ENCODE measurements around the gene TMEM150C. TPM values are rescaled to one million over a fixed set of nuclear protein-coding genes. Genes with fewer than 3 reads are reported as not detected.
"Not testable (repeated sequence)": the region's sequence is repeated elsewhere in the genome, so short reads cannot be mapped to it uniquely, and the experiment has no call there.

Gene TMEM150C
- total RNA-seq, 2 experiments from 2014 or later: not detected

GRCh38 chr4:82562564-82562854 is 721 bp upstream of the TMEM150C start:
- Mint-ChIP-seq H3K4me1 (peaks cover 10% of the 10 kb centered on the region), H3K27me3 (peaks cover 41% of the 10 kb centered on the region), H3K4me3 (peak overlapping the region; percentile 59), H3K27ac (no peak overlapping the region), H3K9me3 (ENCODE audit: low read depth) (no peaks in the 10 kb centered on the region), H3K36me3 (ENCODE audit: low read depth) (no peaks in the 10 kb centered on the region)
- intact Hi-C loops (cut with DNase I, micrococcal nuclease): no loop called here
- CTCF ChIA-PET: interaction anchor here (0.6 to 0.8 kb wide), 2 partner anchors 74 to 390 kb away, joined by 3 to 5 read pairs; no protein-coding TSS in a partner anchor
- no peak for ATAC-seq
- POLR2A ChIA-PET: no interaction called here
- DNase-seq: no peak

GRCh38 chr4:82560853-82561785 is 669 bp downstream of the TMEM150C start:
- Mint-ChIP-seq H3K4me1 (peaks cover 10% of the 10 kb centered on the region), H3K4me3 (peak overlapping the region; percentile 64), H3K27me3 (peaks cover 51% of the 10 kb centered on the region), H3K27ac (no peak overlapping the region), H3K36me3 (ENCODE audit: low read depth) (no peaks in the 10 kb centered on the region), H3K9me3 (ENCODE audit: low read depth) (no peaks in the 10 kb centered on the region)
- intact Hi-C loops (cut with DNase I, micrococcal nuclease): no loop called here
- DNase-seq (peak; percentile 11), ATAC-seq (no peak)
- ChIA-PET POLR2A (no interaction called here), CTCF (interaction anchor here (0.6 kb wide), 1 partner anchor 540 kb away, joined by 4 read pairs; no protein-coding TSS in a partner anchor)

GRCh38 chr4:82559735-82560120 is 2.1 kb downstream of the TMEM150C start:
- H3K4me3 Mint-ChIP-seq: no peak overlapping the region
- intact Hi-C loops (cut with DNase I, micrococcal nuclease): no loop called here
- H3K4me1 Mint-ChIP-seq: peaks cover 10% of the 10 kb centered on the region
- DNase-seq (no peak), ATAC-seq (no peak)
- no peak overlapping the region for H3K27ac Mint-ChIP-seq
- ChIA-PET POLR2A (no interaction called here), CTCF (interaction anchor here (0.7 kb wide), 1 partner anchor 38 kb away, joined by 3 read pairs; no protein-coding TSS in a partner anchor)
- H3K9me3 Mint-ChIP-seq (ENCODE audit: low read depth): no peaks in the 10 kb centered on the region
- H3K27me3 Mint-ChIP-seq: peaks cover 53% of the 10 kb centered on the region
- H3K36me3 Mint-ChIP-seq (ENCODE audit: low read depth): no peaks in the 10 kb centered on the region

GRCh38 chr4:82559090-82559734 is 2.6 kb downstream of the TMEM150C start:
- H3K4me3 Mint-ChIP-seq; DNase-seq; POLR2A ChIA-PET; H3K36me3 Mint-ChIP-seq (ENCODE audit: low read depth); ATAC-seq; H3K27ac Mint-ChIP-seq; CTCF ChIA-PET; H3K9me3 Mint-ChIP-seq (ENCODE audit: low read depth); intact Hi-C loops (cut with DNase I, micrococcal nuclease): not testable (repeated sequence)
- peaks cover 53% of the 10 kb centered on the region for H3K27me3 Mint-ChIP-seq
- H3K4me1 Mint-ChIP-seq: peaks cover 10% of the 10 kb centered on the region

- H3K36me3 Mint-ChIP-seq (ENCODE audit: low read depth): no peaks in the 10 kb centered on the region
- no peak overlapping the region for H3K27ac Mint-ChIP-seq
- DNase-seq (no peak), ATAC-seq (no peak)
- ChIA-PET POLR2A (no interaction called here), CTCF (no interaction called here)
- peaks cover 26% of the 10 kb centered on the region for H3K27me3 Mint-ChIP-seq
- no peaks in the 10 kb centered on the region for H3K9me3 Mint-ChIP-seq (ENCODE audit: low read depth)
- no peaks in the 10 kb centered on the region for H3K4me1 Mint-ChIP-seq
- intact Hi-C loops (cut with DNase I, micrococcal nuclease): no loop called here
- no peak overlapping the region for H3K4me3 Mint-ChIP-seq
Observed at GRCh38 chr4:82555276-82555675, 6.5 kb downstream of the TMEM150C start.

GRCh38 chr4:82553020-82553419 is 8.8 kb downstream of the TMEM150C start:
- intact Hi-C loops (cut with DNase I, micrococcal nuclease): no loop called here
- peaks cover 15% of the 10 kb centered on the region for H3K27me3 Mint-ChIP-seq
- H3K36me3 Mint-ChIP-seq (ENCODE audit: low read depth): no peaks in the 10 kb centered on the region
- no peak overlapping the region for H3K27ac Mint-ChIP-seq
- ATAC-seq (no peak), DNase-seq (no peak)
- ChIA-PET CTCF (interaction anchor here (0.9 kb wide), 1 partner anchor 12 kb away, joined by 3 read pairs; no protein-coding TSS in a partner anchor), POLR2A (no interaction called here)
- H3K4me1 Mint-ChIP-seq: no peaks in the 10 kb centered on the region
- H3K4me3 Mint-ChIP-seq: no peak overlapping the region
- no peaks in the 10 kb centered on the region for H3K9me3 Mint-ChIP-seq (ENCODE audit: low read depth)

- Mint-ChIP-seq H3K27me3 (peaks cover 11% of the 10 kb centered on the region), H3K4me3 (no peak overlapping the region), H3K27ac (no peak overlapping the region), H3K36me3 (ENCODE audit: low read depth) (no peaks in the 10 kb centered on the region), H3K9me3 (ENCODE audit: low read depth) (no peaks in the 10 kb centered on the region), H3K4me1 (no peaks in the 10 kb centered on the region)
- DNase-seq (no peak), ATAC-seq (no peak)
- ChIA-PET POLR2A (no interaction called here), CTCF (no interaction called here)
- intact Hi-C loops (cut with DNase I, micrococcal nuclease): no loop called here
Observed at GRCh38 chr4:82551734-82552133, 10.1 kb downstream of the TMEM150C start.

- DNase-seq; H3K36me3 Mint-ChIP-seq (ENCODE audit: low read depth); H3K27me3 Mint-ChIP-seq; ATAC-seq; H3K4me3 Mint-ChIP-seq; H3K27ac Mint-ChIP-seq; intact Hi-C loops (cut with DNase I, micrococcal nuclease); CTCF ChIA-PET; H3K9me3 Mint-ChIP-seq (ENCODE audit: low read depth); H3K4me1 Mint-ChIP-seq: not testable (repeated sequence)
- POLR2A ChIA-PET: interaction anchor here (0.6 kb wide), 1 partner anchor 111 kb away, joined by 4 read pairs; no protein-coding TSS in a partner anchor
Observed at GRCh38 chr4:82547850-82548249, 13.9 kb downstream of the TMEM150C start.

- Mint-ChIP-seq H3K36me3 (ENCODE audit: low read depth) (no peaks in the 10 kb centered on the region), H3K9me3 (ENCODE audit: low read depth) (no peaks in the 10 kb centered on the region), H3K4me1 (no peaks in the 10 kb centered on the region), H3K27ac (no peak overlapping the region), H3K4me3 (no peak overlapping the region), H3K27me3 (peaks cover 8% of the 10 kb centered on the region)
- ATAC-seq (no peak), DNase-seq (no peak)
- POLR2A ChIA-PET: no interaction called here
- intact Hi-C loops (cut with DNase I, micrococcal nuclease): no loop called here
- CTCF ChIA-PET: interaction anchor here (0.6 kb wide), 1 partner anchor 68 kb away, joined by 3 read pairs; no protein-coding TSS in a partner anchor
Observed at GRCh38 chr4:82543131-82543530, 18.7 kb downstream of the TMEM150C start.

- H3K36me3 Mint-ChIP-seq (ENCODE audit: low read depth): no peaks in the 10 kb centered on the region
- peaks cover 8% of the 10 kb centered on the region for H3K27me3 Mint-ChIP-seq
- no peak for DNase-seq
- no peak overlapping the region for H3K4me3 Mint-ChIP-seq
- no peak overlapping the region for H3K27ac Mint-ChIP-seq
- intact Hi-C loops (cut with DNase I, micrococcal nuclease): no loop called here
- CTCF ChIA-PET: no interaction called here
- H3K4me1 Mint-ChIP-seq: no peaks in the 10 kb centered on the region
- H3K9me3 Mint-ChIP-seq (ENCODE audit: low read depth): no peaks in the 10 kb centered on the region
- no peak for ATAC-seq
- POLR2A ChIA-PET: no interaction called here
Observed at GRCh38 chr4:82542642-82543041, 19.1 kb downstream of the TMEM150C start.

GRCh38 chr4:82529322-82529721 is 32.5 kb downstream of the TMEM150C start:
- intact Hi-C loops (cut with DNase I, micrococcal nuclease): no loop called here
- Mint-ChIP-seq H3K9me3 (ENCODE audit: low read depth) (no peaks in the 10 kb centered on the region), H3K36me3 (ENCODE audit: low read depth) (no peaks in the 10 kb centered on the region), H3K27me3 (no peaks in the 10 kb centered on the region), H3K4me3 (no peak overlapping the region), H3K27ac (no peak overlapping the region), H3K4me1 (no peaks in the 10 kb centered on the region)
- CTCF ChIA-PET: no interaction called here
- POLR2A ChIA-PET: no interaction called here
- DNase-seq: no peak
- ATAC-seq: no peak

GRCh38 chr4:82528868-82529267 is 32.9 kb downstream of the TMEM150C start:
- no peak overlapping the region for H3K4me3 Mint-ChIP-seq
- ChIA-PET POLR2A (no interaction called here), CTCF (no interaction called here)
- ATAC-seq (no peak), DNase-seq (no peak)
- no peaks in the 10 kb centered on the region for H3K9me3 Mint-ChIP-seq (ENCODE audit: low read depth)
- intact Hi-C loops (cut with DNase I, micrococcal nuclease): no loop called here
- no peaks in the 10 kb centered on the region for H3K36me3 Mint-ChIP-seq (ENCODE audit: low read depth)
- no peak overlapping the region for H3K27ac Mint-ChIP-seq
- no peaks in the 10 kb centered on the region for H3K4me1 Mint-ChIP-seq
- no peaks in the 10 kb centered on the region for H3K27me3 Mint-ChIP-seq
